NCI-H146 treated with DMSO at 0.1 percent for 48 hours (cell line): ENCODE data around the gene SAMD10.
"Not testable (repeated sequence)": the region's sequence is repeated elsewhere in the genome, so short reads cannot be mapped to it uniquely, and the experiment has no call there.

Experiments used
- DNase-seq: peaks from one replicate; lab custom pipeline; 2025; ENCODE audit not compliant: unreplicated experiment; lab: John Stamatoyannopoulos, UW

SAMD10 gene

GRCh38 chr20:63979557-63980316 lies at the start of gene SAMD10:
Gene SAMD10 (minus strand): TSS chr20:63979642. CDS start chr20:63979467, 175 bp downstream.
- DNase-seq, result peak; percentile 37

- DNase-seq, result no peak
These were observed 48.7 kb upstream of the SAMD10 start for GRCh38 chr20:64027981-64028685.

GRCh38 chr20:64025826-64026412 lies 46.5 kb upstream of the SAMD10 start:
- no peak for DNase-seq

- DNase-seq, result no peak
These were observed 45.8 kb upstream of the SAMD10 start for GRCh38 chr20:64025101-64025825.

GRCh38 chr20:64024141-64024990 lies 44.9 kb upstream of the SAMD10 start:
- no peak for DNase-seq

- DNase-seq, result no peak
These were observed 44.1 kb upstream of the SAMD10 start for GRCh38 chr20:64023361-64024140.

GRCh38 chr20:64022671-64023360 lies 43.4 kb upstream of the SAMD10 start:
- no peak for DNase-seq

- no peak for DNase-seq
These were observed 41.9 kb upstream of the SAMD10 start for GRCh38 chr20:64021124-64021975.

GRCh38 chr20:64015635-64016034 lies 36.2 kb upstream of the SAMD10 start:
- DNase-seq, result no peak

- not testable (repeated sequence) for DNase-seq
These were observed 33.1 kb upstream of the SAMD10 start for GRCh38 chr20:64012385-64013154.

- no peak for DNase-seq
These were observed 31.9 kb upstream of the SAMD10 start for GRCh38 chr20:64011366-64011779.

GRCh38 chr20:64010711-64011237 lies 31.3 kb upstream of the SAMD10 start:
- no peak for DNase-seq

GRCh38 chr20:64009811-64010387 lies 30.5 kb upstream of the SAMD10 start:
- DNase-seq, result no peak

GRCh38 chr20:64006902-64007301 lies 27.5 kb upstream of the SAMD10 start:
- DNase-seq, result peak; percentile 67

- no peak for DNase-seq
These were observed 27.0 kb upstream of the SAMD10 start for GRCh38 chr20:64006490-64006889.

- no peak for DNase-seq
These were observed 26.0 kb upstream of the SAMD10 start for GRCh38 chr20:64005394-64005793.
